GM12891 (cell line): ENCODE data around the gene DHCR7.
A peak's percentile ranks its signal among the peaks of the same experiment; 100 is the strongest.
"Not testable (repeated sequence)": the region's sequence is repeated elsewhere in the genome, so short reads cannot be mapped to it uniquely, and the experiment has no call there.

Source experiments
- DNase-seq: peaks from one replicate; pipeline ENCODE4 v3.0.0; 2011; ENCODE audit warnings: low spot score; ENCODE audit not compliant: insufficient read length
- FAIRE-seq: peaks from 2 replicates; lab custom pipeline; 2011; peaks lifted over from hg19 to GRCh38; lab: Jason Lieb, UNC
- PAX5 ChIP-seq: IDR thresholded peaks from 2 replicates; pipeline ENCODE4 v1.6.1; 2011; ENCODE audit warnings: low read length, moderate library complexity, mild to moderate bottlenecking; ENCODE audit not compliant: insufficient read depth, severe bottlenecking
- POLR2A ChIP-seq: IDR thresholded peaks from 2 replicates; pipeline ENCODE4 v1.6.1; 2011; ENCODE audit warnings: low read depth, low read length, control low read depth
- POLR2AphosphoS5 ChIP-seq: IDR thresholded peaks from 2 replicates; pipeline ENCODE4 v1.6.1; 2011; ENCODE audit warnings: low read depth, low read length, control low read depth
- POU2F2 ChIP-seq: IDR thresholded peaks from 2 replicates; pipeline ENCODE4 v1.6.1; 2011; ENCODE audit warnings: low read depth, mild to moderate bottlenecking, control low read depth, low read length, moderate library complexity
- SPI1 ChIP-seq: IDR thresholded peaks from 2 replicates; pipeline ENCODE4 v1.6.1; 2011; ENCODE audit warnings: low read depth, low read length, control low read depth
- TAF1 ChIP-seq: IDR thresholded peaks from 2 replicates; pipeline ENCODE4 v1.6.1; 2011; ENCODE audit warnings: low read depth, low read length, control low read depth

The DHCR7 gene

DNA sequence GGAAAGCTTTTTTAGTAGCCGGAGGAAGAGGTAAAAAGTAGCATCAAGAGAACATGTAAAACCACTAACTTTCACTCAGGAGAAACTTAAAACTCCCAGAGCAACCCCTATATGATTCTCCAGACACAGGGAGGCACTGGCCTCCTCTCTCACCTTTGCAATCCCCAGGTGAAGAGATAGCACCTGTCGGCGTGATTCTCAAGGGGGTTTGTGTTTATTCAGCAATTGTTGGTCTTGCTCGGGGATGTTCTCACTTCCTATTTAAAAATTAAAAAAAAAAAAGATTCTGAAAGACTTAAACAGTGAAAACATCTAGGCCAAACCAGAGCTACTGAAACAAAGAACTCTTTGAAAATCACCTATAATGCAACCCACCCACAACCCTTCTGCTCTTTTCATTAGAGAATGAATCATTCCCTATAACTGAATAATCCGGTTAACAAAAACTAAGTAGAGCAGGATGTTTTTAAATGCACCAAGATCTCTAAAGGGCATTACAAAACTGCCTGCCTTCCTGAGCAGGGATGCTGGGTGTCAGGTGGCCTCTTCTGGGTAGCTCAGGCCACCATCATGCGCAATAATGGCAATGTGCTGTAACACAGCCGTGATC lies 24.9 kb downstream of the DHCR7 start:
- DNase-seq: no peak
- peak; percentile 60; the same call in 1 of the 2 replicates for TF ChIP-seq SPI1
- TF ChIP-seq PAX5: no peak
- FAIRE-seq: peak; percentile 23

GRCh38 chr11:71422318-71422717 lies 25.9 kb downstream of the DHCR7 start:
- DNase-seq, FAIRE-seq: not testable (repeated sequence)

- no peak for DNase-seq
- TF ChIP-seq SPI1: peak; percentile 31; the same call in 1 of the 2 replicates
- no peak for TF ChIP-seq POLR2AphosphoS5
- peak; percentile 54 for FAIRE-seq
These were observed 26.7 kb downstream of the DHCR7 start for GRCh38 chr11:71421392-71421950.

DNA sequence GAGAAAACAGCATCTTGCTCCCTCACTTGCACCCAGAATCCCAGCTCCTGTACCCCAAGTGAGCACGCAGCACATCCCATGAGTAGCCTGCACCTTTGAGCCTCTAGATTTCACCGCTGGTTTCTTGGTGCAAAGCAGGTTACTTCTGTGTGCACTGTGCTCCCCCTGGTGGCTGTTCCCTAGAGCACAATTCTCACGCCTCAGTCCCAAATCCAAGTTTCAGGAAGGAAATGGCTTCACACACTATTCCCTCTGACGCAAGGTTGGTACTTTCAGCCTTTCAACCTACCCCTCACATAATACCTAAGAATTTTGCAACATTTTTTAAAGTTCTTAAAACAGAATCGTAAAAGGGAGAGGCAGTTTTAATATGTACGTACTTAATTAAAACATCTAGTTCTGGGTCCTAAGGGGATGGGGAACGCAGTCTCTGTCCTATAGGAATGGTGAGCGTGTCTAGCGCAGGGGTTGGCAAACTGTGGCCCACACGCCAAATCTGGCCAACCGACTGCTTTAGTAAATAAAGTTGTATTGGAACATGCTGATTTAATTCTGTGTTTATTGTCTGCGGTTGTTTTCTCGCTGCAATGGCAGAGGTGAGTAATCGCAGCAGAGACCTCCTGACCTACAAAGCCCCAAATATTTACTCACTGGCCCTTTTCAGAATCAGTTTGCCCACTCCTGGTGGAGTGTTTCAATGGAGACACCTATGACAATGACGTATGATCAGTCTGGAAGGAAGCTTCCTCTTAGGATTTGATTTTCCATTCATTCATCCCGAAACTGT lies 27.5 kb downstream of the DHCR7 start:
- TF ChIP-seq PAX5 (no peak), SPI1 (no peak), POU2F2 (no peak)
- DNase-seq (no peak), FAIRE-seq (peak; percentile 84)

DNA sequence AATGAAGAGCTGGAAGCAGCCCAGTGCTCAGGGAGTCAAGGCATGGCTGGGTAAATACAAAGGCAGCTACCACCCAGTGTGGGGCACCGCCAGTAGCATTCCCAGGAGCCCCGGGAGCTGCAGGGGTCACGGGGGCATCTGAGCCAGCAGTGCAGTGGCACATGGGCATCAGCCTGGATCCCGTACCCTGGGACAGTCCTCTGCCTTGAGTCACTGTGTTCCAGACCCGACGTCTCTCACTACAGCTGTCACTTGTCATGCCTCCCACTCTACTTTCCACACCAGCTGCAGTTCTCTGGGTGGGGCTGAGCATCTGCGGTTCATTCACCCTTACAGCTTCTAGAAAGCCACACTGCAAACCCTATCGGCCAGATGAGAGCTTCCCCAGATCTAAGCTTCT lies 29.6 kb downstream of the DHCR7 start:
- FAIRE-seq (peak; percentile 96), DNase-seq (peak; percentile 57)
- no peak for TF ChIP-seq POLR2A

DNA sequence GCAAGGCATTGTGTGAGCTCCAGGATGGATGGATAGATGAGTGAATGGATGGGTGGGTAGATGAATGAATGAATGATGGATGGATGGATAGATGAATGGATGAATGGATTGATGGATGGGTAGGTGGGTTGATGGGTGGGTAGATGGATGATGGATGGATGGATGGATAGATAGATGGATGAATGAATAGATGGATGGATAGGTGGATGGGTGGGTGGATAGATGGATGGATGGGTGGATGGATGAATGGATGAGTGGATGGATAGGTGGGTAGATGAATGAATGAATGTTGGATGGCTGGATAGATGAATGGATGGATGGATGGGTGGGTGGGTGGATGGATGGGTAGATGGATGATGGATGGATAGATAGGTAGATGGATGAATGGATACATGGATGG lies 33.5 kb downstream of the DHCR7 start:
- DNase-seq (no peak), FAIRE-seq (no peak)
- no peak for TF ChIP-seq PAX5
- no peak for TF ChIP-seq POU2F2
- TF ChIP-seq TAF1: no peak
- no peak for TF ChIP-seq POLR2AphosphoS5
- TF ChIP-seq POLR2A: no peak
- no peak for TF ChIP-seq SPI1

DNA sequence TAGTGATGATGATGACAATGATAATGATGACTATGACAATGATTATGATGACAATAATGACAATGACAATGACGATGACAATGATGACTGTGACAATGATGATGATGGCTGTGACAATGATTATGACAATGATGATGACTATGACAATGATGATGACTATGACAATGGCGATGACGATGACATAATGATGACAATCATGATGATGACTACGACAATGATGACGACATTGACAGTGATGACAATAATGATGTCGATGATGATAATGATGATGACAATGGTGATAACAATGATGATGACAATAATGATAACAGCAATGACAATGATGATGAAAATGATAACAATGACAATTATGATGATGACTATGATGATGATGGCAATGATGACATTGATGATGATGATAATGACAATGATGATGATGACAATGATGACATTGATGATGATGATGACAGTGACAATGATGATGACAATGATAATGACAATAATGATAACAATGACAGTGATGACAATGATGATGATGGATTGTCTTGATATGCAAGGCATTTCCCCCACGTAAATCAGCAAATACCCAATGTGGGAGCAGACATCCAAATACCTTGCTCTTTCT lies 37.7 kb downstream of the DHCR7 start:
- no peak for TF ChIP-seq PAX5
- no peak for TF ChIP-seq POLR2AphosphoS5
- no peak for TF ChIP-seq POLR2A
- TF ChIP-seq POU2F2: no peak
- no peak for TF ChIP-seq SPI1
- no peak for TF ChIP-seq TAF1
- peak; percentile 61 for FAIRE-seq
- DNase-seq: no peak

DNA sequence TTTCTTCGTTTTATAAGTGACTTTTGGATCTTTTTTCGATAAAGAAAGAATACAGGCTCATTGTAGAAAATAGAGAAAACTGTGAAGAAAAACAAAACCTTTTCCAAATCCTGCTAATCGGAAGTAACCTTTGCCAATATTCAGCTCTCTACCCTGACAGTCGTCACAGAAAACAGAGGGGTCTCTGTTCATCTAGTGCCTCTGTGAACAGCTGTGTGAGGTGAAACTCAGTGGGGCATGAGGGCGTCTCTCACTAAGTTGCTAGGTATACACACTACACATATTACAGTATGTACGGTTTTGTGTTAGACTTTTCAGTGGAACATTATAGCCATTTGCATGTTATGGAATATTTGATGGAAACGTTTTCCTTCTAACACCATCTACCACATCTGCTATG lies 39.4 kb downstream of the DHCR7 start:
- TF ChIP-seq POLR2AphosphoS5 (no peak), POU2F2 (no peak), TAF1 (no peak)

DNA sequence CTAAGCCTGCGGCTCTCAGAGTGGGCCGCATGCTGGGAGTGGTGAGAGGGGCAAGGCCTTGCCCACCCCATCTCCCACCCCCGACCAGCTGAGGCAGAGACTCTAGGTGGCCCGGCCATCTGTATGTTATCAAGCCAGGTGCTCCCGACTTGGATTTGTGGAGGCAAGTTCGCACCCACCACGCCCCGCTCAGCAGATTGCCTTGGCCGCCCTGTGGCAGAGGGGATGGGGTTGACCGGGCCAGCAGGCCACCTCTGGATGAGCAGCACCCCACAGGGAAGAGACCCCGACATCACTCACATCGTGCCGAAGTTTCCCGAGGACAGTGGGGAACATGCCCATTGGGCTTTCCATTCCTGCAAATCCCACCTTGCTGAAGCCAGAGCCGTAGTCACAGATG lies 40.8 kb downstream of the DHCR7 start:
- FAIRE-seq (no peak), DNase-seq (no peak)
- TF ChIP-seq POU2F2 (no peak), POLR2AphosphoS5 (no peak), POLR2A (no peak), PAX5 (no peak), TAF1 (no peak), SPI1 (no peak)

More for the DNA sequence above, 39.4 kb downstream of the DHCR7 start:
- no peak for DNase-seq
- no peak for FAIRE-seq

DNA sequence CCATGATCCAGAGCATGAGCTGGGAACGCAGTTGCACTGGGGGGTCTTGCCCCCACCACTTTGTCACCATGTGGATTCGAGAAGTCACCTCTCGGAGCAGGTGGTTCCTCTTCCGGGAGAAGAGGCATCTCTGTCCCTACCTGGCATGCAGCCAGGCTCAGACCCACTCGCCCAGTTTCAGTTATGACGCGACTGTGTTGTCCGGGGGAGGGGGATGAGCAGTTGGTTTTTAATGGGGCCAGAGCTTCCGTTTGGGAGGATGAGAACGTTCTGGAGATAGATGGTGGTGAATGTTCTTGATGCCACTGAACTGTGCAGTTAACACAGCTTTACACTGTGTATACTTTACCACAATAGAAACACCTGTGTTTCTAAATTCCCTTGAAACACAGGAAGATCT lies 41.5 kb downstream of the DHCR7 start:
- no peak for FAIRE-seq
- TF ChIP-seq POLR2A: no peak
- no peak for TF ChIP-seq POU2F2
- no peak for DNase-seq

DNA sequence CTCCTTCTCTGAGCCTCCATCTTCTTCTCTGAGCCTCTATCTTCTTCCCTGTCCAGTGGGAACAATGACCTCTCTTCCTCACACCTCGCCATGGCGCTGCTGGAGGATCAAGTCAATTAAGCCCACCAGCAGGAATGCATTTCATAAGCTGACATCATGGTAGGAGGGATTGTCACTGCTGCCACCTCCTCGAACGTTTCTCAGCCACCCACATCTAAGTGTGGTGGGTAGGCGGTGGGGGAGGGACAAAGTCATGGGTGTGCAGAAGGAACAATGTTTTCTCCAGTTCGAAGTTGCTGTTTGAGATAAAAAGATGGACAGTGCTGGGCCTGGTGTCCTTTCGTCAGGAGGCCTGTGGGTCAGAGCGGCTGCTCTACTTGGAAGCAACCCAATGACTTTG lies 44.0 kb downstream of the DHCR7 start:
- no peak for FAIRE-seq
- DNase-seq: no peak
- TF ChIP-seq POU2F2: no peak
- no peak for TF ChIP-seq SPI1
- no peak for TF ChIP-seq POLR2AphosphoS5
- TF ChIP-seq TAF1: no peak
